ENCODE measurements around the gene DMXL1. TPM values are rescaled to one million over a fixed set of nuclear protein-coding genes. Genes with fewer than 3 reads are reported as not detected.
"Not testable (repeated sequence)": the region's sequence is repeated elsewhere in the genome, so short reads cannot be mapped to it uniquely, and the experiment has no call there.

Gene DMXL1
- total RNA-seq, 2 experiments from 2014 or later = 28.4 to 29.1 TPM

DNA sequence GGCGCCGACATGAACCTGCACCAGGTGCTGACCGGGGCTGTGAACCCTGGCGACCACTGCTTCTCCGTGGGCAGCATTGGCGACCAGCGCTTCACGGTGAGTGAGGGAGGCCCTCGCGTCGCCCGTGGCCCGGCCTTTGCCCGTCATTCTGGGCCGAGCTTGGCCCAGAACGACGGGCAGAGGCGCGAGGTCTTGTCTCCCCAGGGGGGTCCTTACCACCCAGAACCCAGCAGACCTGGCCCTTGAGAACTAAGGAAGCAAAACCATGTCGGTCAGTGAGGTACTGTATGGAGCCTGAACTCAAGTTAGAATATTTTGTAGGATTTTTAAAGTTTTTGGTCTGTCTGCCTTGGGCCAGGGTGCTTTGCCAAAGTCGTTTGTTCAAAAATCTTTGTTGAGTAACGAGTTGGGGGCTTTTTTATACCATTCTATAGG lies 691 bp downstream of the DMXL1 start:
- H3K27me3 ChIP-seq (ENCODE audit: control insufficient read depth in 1 of 2, insufficient read depth in 2 of 2, low read length in 2 of 2) = no peaks in the 10 kb centered on the region
- H3K9me3 ChIP-seq (ENCODE audit: control insufficient read depth in 1 of 2, insufficient read depth in 1 of 2, low read length in 2 of 2) = no peaks in the 10 kb centered on the region
- no peak for ATAC-seq (ENCODE audit: poor library complexity)
- ChIA-PET CTCF (interaction anchor here (1.0 to 2.7 kb wide), 4 partner anchors 83 to 340 kb away, joined by 4 to 18 read pairs (median 5); partner anchors contain the start of gene DTWD2), POLR2A (interaction anchor here (0.6 to 2.3 kb wide), 24 partner anchors 10 to 381 kb away, joined by 3 to 26 read pairs (median 7); partner anchors contain the start of genes DTWD2 and HSD17B4)
- Mint-ChIP-seq H3K27me3 (no peaks in the 10 kb centered on the region), H3K4me3 (peak overlapping the region; percentile 100), H3K27ac (peak overlapping the region; percentile 98), H3K4me1 (ENCODE audit: low read depth) (peaks cover 51% of the 10 kb centered on the region), H3K36me3 (ENCODE audit: low read depth) (peaks cover 18% of the 10 kb centered on the region), H3K9me3 (no peaks in the 10 kb centered on the region)
- no peak for DNase-seq
- TF ChIP-seq CTCF (IDR thresholded peaks at IDR 0.05) = no peak
- intact Hi-C loops (cut with DNase I, micrococcal nuclease) = loop anchor here (2.0 to 5.0 kb wide), 8 partner anchors 83 to 381 kb away; partner anchors contain the start of genes DTWD2 (in 2 of the 2) and HSD17B4 (in 1 of the 2)
- no peaks in the 10 kb centered on the region for H3K36me3 ChIP-seq (ENCODE audit: insufficient read depth, low read length)
- peak overlapping the region; percentile 90 to 94 for H3K27ac ChIP-seq (ENCODE audit: low read depth in 1 of 2, low read length in 2 of 2)
- peaks cover 19% of the 10 kb centered on the region for H3K4me1 ChIP-seq (ENCODE audit: insufficient read depth, low read length)
- peak overlapping the region; percentile 81 for H3K4me3 ChIP-seq (ENCODE audit: low read length)

GRCh38 chr5:119072496-119072895 lies 1.6 kb downstream of the DMXL1 start:
- H3K4me1 ChIP-seq (ENCODE audit: insufficient read depth, low read length) = peaks cover 19% of the 10 kb centered on the region
- no peaks in the 10 kb centered on the region for H3K9me3 Mint-ChIP-seq
- intact Hi-C loops (cut with DNase I, micrococcal nuclease) = loop anchor here (5.0 kb wide), 5 partner anchors 85 to 380 kb away; partner anchors contain the start of genes DTWD2 (in 1 of the 2) and HSD17B4 (in 1 of the 2)
- ChIA-PET CTCF (interaction anchor here (1.0 kb wide), 1 partner anchor 84 kb away, joined by 4 read pairs; the partner anchor contains the start of gene DTWD2), POLR2A (no interaction called here)
- DNase-seq (no peak), ATAC-seq (ENCODE audit: poor library complexity) (no peak)
- H3K4me3 Mint-ChIP-seq = peak overlapping the region; percentile 53
- no peak overlapping the region for H3K4me3 ChIP-seq (ENCODE audit: low read length)
- H3K36me3 ChIP-seq (ENCODE audit: insufficient read depth, low read length) = no peaks in the 10 kb centered on the region
- no peaks in the 10 kb centered on the region for H3K27me3 ChIP-seq (ENCODE audit: control insufficient read depth in 1 of 2, insufficient read depth in 2 of 2, low read length in 2 of 2)
- H3K9me3 ChIP-seq (ENCODE audit: control insufficient read depth in 1 of 2, insufficient read depth in 1 of 2, low read length in 2 of 2) = no peaks in the 10 kb centered on the region
- H3K36me3 Mint-ChIP-seq (ENCODE audit: low read depth) = peaks cover 18% of the 10 kb centered on the region
- no peak overlapping the region for H3K27ac ChIP-seq (ENCODE audit: low read depth in 1 of 2, low read length in 2 of 2)
- no peak for TF ChIP-seq CTCF (IDR thresholded peaks at IDR 0.05)
- peaks cover 51% of the 10 kb centered on the region for H3K4me1 Mint-ChIP-seq (ENCODE audit: low read depth)
- peak overlapping the region; percentile 98 for H3K27ac Mint-ChIP-seq
- no peaks in the 10 kb centered on the region for H3K27me3 Mint-ChIP-seq

GRCh38 chr5:119073746-119074337 lies 3.0 kb downstream of the DMXL1 start:
- POLR2A ChIA-PET; H3K9me3 ChIP-seq (ENCODE audit: control insufficient read depth in 1 of 2, insufficient read depth in 1 of 2, low read length in 2 of 2); H3K27me3 ChIP-seq (ENCODE audit: control insufficient read depth in 1 of 2, insufficient read depth in 2 of 2, low read length in 2 of 2); H3K27me3 Mint-ChIP-seq; ATAC-seq (ENCODE audit: poor library complexity); H3K27ac ChIP-seq (ENCODE audit: low read depth in 1 of 2, low read length in 2 of 2); DNase-seq; H3K4me3 ChIP-seq (ENCODE audit: low read length); H3K36me3 ChIP-seq (ENCODE audit: insufficient read depth, low read length); H3K9me3 Mint-ChIP-seq: not testable (repeated sequence)
- intact Hi-C loops (cut with DNase I, micrococcal nuclease) = loop anchor here (5.0 kb wide), 5 partner anchors 87 to 378 kb away; partner anchors contain the start of genes DTWD2 (in 1 of the 2) and HSD17B4 (in 1 of the 2)
- peak overlapping the region; percentile 51 for H3K27ac Mint-ChIP-seq
- H3K4me3 Mint-ChIP-seq = peak overlapping the region; percentile 68
- H3K4me1 ChIP-seq (ENCODE audit: insufficient read depth, low read length) = peaks cover 19% of the 10 kb centered on the region
- peaks cover 53% of the 10 kb centered on the region for H3K4me1 Mint-ChIP-seq (ENCODE audit: low read depth)
- CTCF ChIA-PET = interaction anchor here (1.2 kb wide), 1 partner anchor 113 kb away, joined by 3 read pairs; no protein-coding TSS in a partner anchor
- peaks cover 18% of the 10 kb centered on the region for H3K36me3 Mint-ChIP-seq (ENCODE audit: low read depth)

Measured in CD4-positive, alpha-beta T cell (primary cell).